ENCODE data around the gene CCDC197.

The CCDC197 gene

DNA sequence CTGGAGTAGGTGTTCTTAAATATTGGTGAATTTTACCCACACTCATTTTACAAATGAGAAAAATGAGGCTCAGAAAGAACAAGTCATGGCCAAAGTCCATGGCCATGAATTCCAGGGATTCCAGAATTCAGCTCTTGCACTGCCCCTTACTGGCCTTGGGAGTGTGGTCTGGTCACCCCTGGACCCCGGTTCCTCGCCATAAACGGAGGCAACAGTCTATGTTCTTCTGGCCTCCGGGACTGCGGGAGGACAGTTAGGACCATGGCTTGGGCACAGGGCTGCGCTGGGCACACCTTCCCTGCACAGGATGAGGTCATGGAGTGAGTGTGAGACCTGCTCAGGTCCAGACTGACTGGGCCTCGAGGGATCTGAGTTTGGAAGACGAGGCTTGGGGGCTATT is 6.9 kb downstream of the CCDC197 start:
- Histone ChIP-seq H3K27me3 (ENCODE audit: low read depth, low read length) (peaks cover 13% of the 10 kb centered on the region; the same call in 1 of the 2 replicates), H3K4me3 (ENCODE audit: low read length) (no peak overlapping the region), H3K4me2 (ENCODE audit: low read length) (no peak overlapping the region), H3K9ac (ENCODE audit: low read length) (no peak overlapping the region), H3K4me1 (ENCODE audit: low read length) (peaks cover 22% of the 10 kb centered on the region), H2AFZ (ENCODE audit: low read depth, low read length) (no peak overlapping the region), H3K36me3 (replicated peaks; ENCODE audit: low read depth, low read length) (no peaks in the 10 kb centered on the region), H4K20me1 (ENCODE audit: insufficient read depth, low read length) (no peaks in the 10 kb centered on the region), H3K9me3 (ENCODE audit: insufficient read depth, low read length) (no peaks in the 10 kb centered on the region), H3K27ac (ENCODE audit: low read length) (no peak overlapping the region), H3K79me2 (ENCODE audit: low read length) (no peaks in the 10 kb centered on the region)
- TF ChIP-seq, protein P1, sequence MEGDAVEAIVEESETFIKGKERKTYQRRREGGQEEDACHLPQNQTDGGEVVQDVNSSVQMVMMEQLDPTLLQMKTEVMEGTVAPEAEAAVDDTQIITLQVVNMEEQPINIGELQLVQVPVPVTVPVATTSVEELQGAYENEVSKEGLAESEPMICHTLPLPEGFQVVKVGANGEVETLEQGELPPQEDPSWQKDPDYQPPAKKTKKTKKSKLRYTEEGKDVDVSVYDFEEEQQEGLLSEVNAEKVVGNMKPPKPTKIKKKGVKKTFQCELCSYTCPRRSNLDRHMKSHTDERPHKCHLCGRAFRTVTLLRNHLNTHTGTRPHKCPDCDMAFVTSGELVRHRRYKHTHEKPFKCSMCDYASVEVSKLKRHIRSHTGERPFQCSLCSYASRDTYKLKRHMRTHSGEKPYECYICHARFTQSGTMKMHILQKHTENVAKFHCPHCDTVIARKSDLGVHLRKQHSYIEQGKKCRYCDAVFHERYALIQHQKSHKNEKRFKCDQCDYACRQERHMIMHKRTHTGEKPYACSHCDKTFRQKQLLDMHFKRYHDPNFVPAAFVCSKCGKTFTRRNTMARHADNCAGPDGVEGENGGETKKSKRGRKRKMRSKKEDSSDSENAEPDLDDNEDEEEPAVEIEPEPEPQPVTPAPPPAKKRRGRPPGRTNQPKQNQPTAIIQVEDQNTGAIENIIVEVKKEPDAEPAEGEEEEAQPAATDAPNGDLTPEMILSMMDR (IDR thresholded peaks at IDR 0.05; ENCODE audit: low read depth, low read length), result no peak
- no peak for TF ChIP-seq EZH2phosphoT487 (IDR thresholded peaks at IDR 0.05; ENCODE audit: low read depth)

DNA sequence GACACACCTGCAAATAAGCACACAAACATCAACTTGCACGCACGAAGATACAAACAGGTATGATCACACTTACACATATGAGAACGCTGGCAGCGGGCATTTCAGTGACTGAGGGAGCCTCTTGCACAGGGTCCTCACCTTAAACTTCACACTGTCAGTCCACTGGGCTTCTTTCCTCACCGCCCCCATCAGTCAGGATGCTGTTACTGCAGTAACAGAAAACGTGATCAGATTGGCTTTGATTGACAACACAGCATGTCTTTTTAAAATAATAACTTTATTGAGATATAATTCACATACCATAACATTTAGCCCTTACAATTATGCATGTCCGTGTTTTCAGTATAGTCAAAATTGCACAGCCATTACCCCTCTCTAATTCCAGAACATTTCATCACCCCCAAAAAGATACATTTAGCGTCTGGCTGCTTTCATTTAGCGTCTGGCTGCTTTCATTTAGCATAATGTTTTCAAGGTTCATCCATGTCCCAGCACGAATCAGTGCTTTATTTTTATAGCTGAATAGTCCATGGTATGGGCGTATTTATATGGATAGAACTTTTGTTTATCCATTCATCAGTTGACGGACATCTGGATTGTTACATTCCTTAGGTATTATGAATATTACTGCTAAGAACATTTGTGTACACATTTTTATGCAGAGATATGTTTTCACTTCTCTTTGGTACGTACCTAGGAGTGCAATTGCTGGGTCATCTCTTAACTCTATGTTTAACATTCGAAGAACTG is 8.4 kb downstream of the CCDC197 start:
- peaks cover 13% of the 10 kb centered on the region; the same call in 1 of the 2 replicates for H3K27me3 ChIP-seq (ENCODE audit: low read depth, low read length)
- H3K9ac ChIP-seq (ENCODE audit: low read length), result no peak overlapping the region
- no peaks in the 10 kb centered on the region for H4K20me1 ChIP-seq (ENCODE audit: insufficient read depth, low read length)
- H3K9me3 ChIP-seq (ENCODE audit: insufficient read depth, low read length), result no peaks in the 10 kb centered on the region
- no peak for TF ChIP-seq EZH2phosphoT487 (IDR thresholded peaks at IDR 0.05; ENCODE audit: low read depth)
- TF ChIP-seq, protein P1 (IDR thresholded peaks at IDR 0.05; ENCODE audit: low read depth, low read length), result peak; percentile 61
- H2AFZ ChIP-seq (ENCODE audit: low read depth, low read length), result peak overlapping the region; percentile 46; the same call in 1 of the 2 replicates
- no peaks in the 10 kb centered on the region for H3K36me3 ChIP-seq (replicated peaks; ENCODE audit: low read depth, low read length)
- H3K4me3 ChIP-seq (ENCODE audit: low read length), result peak overlapping the region; percentile 49
- peaks cover 30% of the 10 kb centered on the region for H3K4me1 ChIP-seq (ENCODE audit: low read length)
- no peaks in the 10 kb centered on the region for H3K79me2 ChIP-seq (ENCODE audit: low read length)
- H3K27ac ChIP-seq (ENCODE audit: low read length), result no peak overlapping the region
- peak overlapping the region; percentile 67 for H3K4me2 ChIP-seq (ENCODE audit: low read length)

DNA sequence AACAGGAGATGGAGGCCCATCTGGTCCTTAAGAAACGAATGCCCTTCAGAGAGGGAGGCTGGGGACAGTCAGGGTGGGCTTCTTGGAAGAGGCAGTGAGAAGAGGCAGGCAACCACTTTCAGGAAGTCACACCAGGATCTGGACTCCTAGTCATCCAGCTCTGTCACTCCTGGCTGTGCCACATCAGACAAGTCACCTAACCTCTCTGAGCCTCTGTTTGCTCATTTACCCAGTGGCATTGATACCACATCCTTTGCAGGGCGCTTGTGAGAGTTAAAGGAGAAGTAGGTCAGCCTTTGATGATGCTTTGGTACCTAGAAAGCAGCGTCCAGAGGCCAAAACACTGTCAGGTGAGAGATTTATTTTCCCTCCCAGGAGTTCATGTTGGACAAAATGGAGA is 11.1 kb downstream of the CCDC197 start:
- Histone ChIP-seq H3K79me2 (ENCODE audit: low read length) (no peaks in the 10 kb centered on the region), H3K27ac (ENCODE audit: low read length) (no peak overlapping the region), H3K4me3 (ENCODE audit: low read length) (no peak overlapping the region), H3K9me3 (ENCODE audit: insufficient read depth, low read length) (no peaks in the 10 kb centered on the region), H4K20me1 (ENCODE audit: insufficient read depth, low read length) (no peaks in the 10 kb centered on the region), H3K36me3 (replicated peaks; ENCODE audit: low read depth, low read length) (no peaks in the 10 kb centered on the region), H3K4me2 (ENCODE audit: low read length) (no peak overlapping the region), H3K27me3 (ENCODE audit: low read depth, low read length) (peaks cover 12% of the 10 kb centered on the region), H3K4me1 (ENCODE audit: low read length) (peaks cover 27% of the 10 kb centered on the region), H2AFZ (ENCODE audit: low read depth, low read length) (no peak overlapping the region), H3K9ac (ENCODE audit: low read length) (no peak overlapping the region)
- TF ChIP-seq, protein P1 (IDR thresholded peaks at IDR 0.05; ENCODE audit: low read depth, low read length), result no peak
- no peak for TF ChIP-seq EZH2phosphoT487 (IDR thresholded peaks at IDR 0.05; ENCODE audit: low read depth)

DNA sequence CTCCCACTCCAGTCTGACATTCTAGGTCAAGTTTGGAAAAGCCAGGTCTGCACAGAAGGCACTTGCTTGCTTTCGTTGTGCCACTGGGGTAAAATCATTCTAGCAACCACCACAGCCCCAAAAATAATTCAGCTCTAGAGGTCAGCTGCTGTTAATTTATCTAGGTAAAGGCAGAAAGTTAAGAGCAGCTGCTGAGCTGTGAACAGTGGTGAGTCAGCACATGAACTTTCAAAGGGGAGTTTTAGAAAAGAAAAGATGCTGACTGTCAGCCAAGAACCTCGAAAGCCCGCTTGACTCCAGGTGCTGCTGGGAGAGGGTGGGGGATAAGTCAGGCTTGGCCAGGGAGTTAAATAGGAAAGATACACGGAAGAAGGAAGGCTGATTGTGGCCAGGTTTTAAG is 12.7 kb downstream of the CCDC197 start:
- Histone ChIP-seq H3K27me3 (ENCODE audit: low read depth, low read length) (peaks cover 7% of the 10 kb centered on the region), H3K9ac (ENCODE audit: low read length) (no peak overlapping the region), H3K27ac (ENCODE audit: low read length) (no peak overlapping the region), H3K4me2 (ENCODE audit: low read length) (peak overlapping the region; percentile 29), H3K4me3 (ENCODE audit: low read length) (no peak overlapping the region), H4K20me1 (ENCODE audit: insufficient read depth, low read length) (no peaks in the 10 kb centered on the region), H3K9me3 (ENCODE audit: insufficient read depth, low read length) (no peaks in the 10 kb centered on the region), H3K79me2 (ENCODE audit: low read length) (no peaks in the 10 kb centered on the region), H3K36me3 (replicated peaks; ENCODE audit: low read depth, low read length) (no peaks in the 10 kb centered on the region), H3K4me1 (ENCODE audit: low read length) (peaks cover 26% of the 10 kb centered on the region), H2AFZ (ENCODE audit: low read depth, low read length) (no peak overlapping the region)
- TF ChIP-seq EZH2phosphoT487 (IDR thresholded peaks at IDR 0.05; ENCODE audit: low read depth), result no peak
- TF ChIP-seq, protein P1 (IDR thresholded peaks at IDR 0.05; ENCODE audit: low read depth, low read length), result no peak
